ENCODE data around the gene TRABD2B.

DNA sequence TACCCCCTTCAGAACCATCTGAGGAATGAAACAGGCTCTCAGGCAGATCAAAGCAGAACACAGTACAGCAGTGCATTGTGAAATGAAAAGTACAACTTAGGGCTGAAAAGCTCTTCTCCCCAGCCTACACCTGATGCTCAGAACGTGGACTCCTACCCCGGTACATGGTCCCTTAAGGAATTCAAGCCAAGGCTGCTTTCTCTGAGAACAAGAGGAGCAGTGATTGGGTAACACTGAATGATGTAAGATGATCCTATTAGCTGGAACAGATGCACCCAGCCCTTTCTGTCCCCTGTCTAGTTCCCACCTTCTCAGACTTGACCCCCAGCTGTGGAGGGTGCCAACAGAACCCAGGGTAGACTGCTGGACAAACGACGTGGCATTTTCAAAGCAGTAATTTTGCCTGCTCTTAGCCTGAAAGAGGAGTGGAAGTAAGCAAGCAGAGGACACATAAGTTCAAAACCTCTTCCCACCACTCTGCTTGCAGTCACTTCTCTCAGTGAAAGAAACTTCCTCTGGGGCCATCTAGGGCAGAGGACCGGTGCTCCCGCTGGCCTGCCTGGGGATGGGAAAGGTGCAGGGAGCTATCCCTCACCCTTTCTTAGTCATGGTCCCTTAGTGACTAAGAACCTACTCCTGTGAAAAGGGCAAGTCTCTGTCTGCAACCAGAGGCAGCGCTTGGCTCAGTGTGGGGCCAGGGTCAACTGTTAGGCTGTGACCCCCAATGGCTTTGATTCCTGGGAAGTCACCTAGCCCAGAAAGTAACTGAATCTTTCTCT is 72.7 kb downstream of the TRABD2B start:
- TF ChIP-seq, protein P1, sequence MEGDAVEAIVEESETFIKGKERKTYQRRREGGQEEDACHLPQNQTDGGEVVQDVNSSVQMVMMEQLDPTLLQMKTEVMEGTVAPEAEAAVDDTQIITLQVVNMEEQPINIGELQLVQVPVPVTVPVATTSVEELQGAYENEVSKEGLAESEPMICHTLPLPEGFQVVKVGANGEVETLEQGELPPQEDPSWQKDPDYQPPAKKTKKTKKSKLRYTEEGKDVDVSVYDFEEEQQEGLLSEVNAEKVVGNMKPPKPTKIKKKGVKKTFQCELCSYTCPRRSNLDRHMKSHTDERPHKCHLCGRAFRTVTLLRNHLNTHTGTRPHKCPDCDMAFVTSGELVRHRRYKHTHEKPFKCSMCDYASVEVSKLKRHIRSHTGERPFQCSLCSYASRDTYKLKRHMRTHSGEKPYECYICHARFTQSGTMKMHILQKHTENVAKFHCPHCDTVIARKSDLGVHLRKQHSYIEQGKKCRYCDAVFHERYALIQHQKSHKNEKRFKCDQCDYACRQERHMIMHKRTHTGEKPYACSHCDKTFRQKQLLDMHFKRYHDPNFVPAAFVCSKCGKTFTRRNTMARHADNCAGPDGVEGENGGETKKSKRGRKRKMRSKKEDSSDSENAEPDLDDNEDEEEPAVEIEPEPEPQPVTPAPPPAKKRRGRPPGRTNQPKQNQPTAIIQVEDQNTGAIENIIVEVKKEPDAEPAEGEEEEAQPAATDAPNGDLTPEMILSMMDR (IDR thresholded peaks at IDR 0.05; ENCODE audit: low read depth, low read length, poor library complexity, severe bottlenecking), result no peak
- TF ChIP-seq EZH2phosphoT487 (IDR thresholded peaks at IDR 0.05; ENCODE audit: borderline replicate concordance, low read length), result no peak
